Right ventricle myocardium superior (tissue), 1 donor: ENCODE results near the gene GRIA4. TPM values are rescaled to one million over a fixed set of nuclear protein-coding genes. Genes with fewer than 3 reads are reported as not detected.

Experiments used
- ATAC-seq: fragments of 200-7000 bp; cut with Tn5 transposase; one replicate; pipeline ENCODE4 v1.9.1; 2020; ENCODE audit warnings: mild to moderate bottlenecking; ENCODE audit not compliant: poor library complexity
- DNase-seq: peaks from one replicate; pipeline ENCODE4 v3.0.0-alpha.2; 2020
- intact Hi-C: fragments of 100-400 bp; cut with DNase I; formaldehyde crosslinking; loops from one replicate; pipeline ENCODE4 v1.11.2; 2022
- total RNA-seq: library from RNA; stranded (reverse); fragmentation: NEBNext Ultra II Directional; extraction: Animal tissue kit (Norgen Biotek cat#: 25700); gene quantifications from one replicate; pipeline ENCODE4 v1.2.1, GENCODE V29; 2021
- donor health status: DM: no; HTN: yes; CAD: no; lungs with severe emphysema.

Gene GRIA4
- total RNA-seq, 1 donor from 2014 or later, result not detected

DNA sequence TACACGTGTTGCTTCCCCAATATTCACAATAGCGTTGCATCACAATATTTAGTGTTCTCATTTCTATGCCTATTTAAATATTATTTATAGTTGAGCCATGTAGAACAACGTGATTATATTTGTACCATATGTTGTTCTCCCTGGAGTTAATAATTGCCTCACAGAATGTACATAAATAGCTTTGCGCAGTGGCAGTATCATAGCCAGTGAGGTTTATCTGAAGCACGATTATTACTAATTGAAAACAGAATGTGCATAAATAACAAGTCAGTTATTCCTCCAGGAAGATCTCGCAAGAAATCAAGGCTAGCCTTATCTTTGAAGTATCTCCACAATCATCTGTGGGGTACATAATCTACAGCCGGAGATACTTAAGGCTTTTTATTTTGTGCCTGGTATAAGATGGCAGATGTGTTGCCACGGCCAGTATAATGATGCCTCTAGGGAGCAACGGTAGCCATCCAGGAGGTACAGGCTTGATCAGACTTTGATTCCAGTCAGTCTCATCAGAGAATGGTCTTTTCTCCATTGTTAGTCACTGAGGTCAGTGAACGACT is 214.7 kb downstream of the GRIA4 start:
- intact Hi-C loops, result no loop called here
- no peak for ATAC-seq
- DNase-seq, result no peak

DNA sequence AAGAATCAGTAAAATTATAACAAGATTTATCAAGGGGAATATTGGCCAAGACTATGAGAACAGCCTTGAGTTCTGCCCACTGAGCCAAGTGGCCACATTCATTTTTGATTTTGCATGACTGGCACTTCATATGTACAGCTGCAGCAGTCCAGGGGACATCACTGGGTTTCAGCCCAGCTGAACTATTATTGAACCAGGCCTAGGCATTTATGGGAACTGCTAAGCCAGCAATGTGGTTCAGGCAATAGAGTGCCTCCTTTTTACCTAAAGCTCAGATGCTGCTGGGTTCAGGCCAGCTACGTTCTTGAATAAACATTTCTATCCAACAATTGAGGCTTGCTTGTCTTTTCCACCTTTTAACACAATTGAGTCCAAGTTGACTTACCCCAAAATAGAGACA is 215.3 kb downstream of the GRIA4 start:
- no peak for DNase-seq
- no peak for ATAC-seq
- intact Hi-C loops, result no loop called here

DNA sequence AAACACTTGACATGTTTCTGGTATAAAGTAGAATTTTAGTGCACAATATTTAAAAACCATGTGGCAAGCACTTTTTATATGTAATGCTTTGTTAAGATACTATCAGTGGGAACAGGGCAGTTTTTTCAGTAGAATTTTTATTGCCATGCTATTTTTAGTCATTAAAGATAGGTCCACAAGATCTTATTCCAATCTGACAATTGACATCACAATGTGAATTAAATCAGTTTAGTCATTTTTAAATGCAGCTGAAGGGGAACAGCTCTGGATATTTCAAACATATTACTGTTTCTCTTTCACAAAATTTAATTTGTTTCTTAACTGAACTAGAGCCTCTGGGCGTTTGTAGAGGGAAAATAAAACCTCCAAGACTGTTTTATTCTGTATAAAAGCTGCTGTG is 218.0 kb downstream of the GRIA4 start:
- no peak for DNase-seq
- no peak for ATAC-seq
- intact Hi-C loops, result no loop called here

DNA sequence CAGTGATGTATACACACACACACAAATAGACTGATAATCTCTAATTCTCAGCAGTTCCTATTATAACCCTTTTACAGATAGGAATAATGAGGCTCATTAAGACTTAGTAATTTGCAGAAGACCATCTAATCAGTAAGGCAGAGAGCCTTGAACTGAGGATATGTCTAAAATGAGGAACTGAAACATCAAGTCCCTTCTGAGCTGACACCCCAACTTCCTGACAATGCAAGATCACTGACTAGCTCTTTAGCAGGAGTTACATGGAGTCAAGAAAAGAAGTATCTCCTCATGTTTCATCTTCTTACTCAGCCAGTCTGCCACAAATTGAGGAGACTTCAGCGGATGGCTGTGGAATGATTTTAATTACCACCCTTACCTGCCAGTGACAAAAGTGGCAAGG is 219.2 kb downstream of the GRIA4 start:
- intact Hi-C loops, result no loop called here
- DNase-seq, result no peak
- no peak for ATAC-seq

DNA sequence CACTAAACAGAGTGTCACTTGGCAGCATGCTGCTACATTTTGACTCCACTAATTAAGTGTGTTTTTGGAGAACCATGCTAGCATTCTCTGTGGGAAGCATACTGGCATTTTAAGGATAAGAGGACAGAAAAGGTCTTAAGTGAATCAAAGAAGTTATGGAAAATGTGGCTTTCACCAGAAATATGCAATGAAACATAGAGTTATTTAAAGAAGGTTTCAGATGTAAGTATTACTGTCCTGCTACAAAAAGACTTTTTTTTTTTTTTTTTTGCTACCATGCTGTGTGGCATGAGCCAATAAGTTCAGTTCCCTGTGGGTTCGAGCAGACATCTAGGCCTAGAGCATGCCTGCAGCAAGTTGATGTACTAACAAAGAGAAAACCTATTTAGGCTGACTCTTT is 224.6 kb downstream of the GRIA4 start:
- intact Hi-C loops, result no loop called here
- DNase-seq (no peak), ATAC-seq (no peak)

DNA sequence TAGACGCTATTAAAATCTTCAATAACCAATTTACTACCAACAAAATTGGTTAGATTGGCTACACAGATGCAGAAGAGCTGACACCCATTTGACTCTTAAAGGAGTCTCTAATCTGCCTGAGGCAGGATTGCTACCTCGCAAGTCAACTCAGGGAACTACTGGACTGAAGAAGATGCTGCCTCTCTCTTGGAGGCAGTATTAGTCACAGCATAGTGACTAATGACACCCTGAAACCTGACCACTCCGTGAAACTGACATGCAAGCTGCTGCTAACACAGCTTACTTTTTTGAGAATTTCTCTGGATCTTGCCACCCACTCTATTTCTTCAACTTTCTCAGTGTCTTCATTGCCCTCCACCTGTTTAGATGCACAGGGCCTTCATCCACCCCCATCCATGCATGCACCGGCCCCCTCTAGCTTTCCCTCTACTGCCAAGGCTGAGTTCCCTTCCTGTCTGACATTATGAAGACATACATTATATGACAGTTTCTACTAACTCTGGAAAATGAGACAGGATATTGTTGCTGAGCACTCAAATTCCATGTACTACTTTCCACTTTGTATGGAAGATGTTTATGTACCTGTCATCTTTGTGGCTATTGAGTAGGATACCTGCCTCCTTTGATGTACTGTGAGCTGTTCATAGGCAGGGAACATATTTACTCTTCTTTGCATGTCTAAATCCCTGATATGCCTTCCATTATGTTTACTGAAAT is 229.0 kb downstream of the GRIA4 start:
- ATAC-seq, result no peak
- intact Hi-C loops, result no loop called here
- no peak for DNase-seq

DNA sequence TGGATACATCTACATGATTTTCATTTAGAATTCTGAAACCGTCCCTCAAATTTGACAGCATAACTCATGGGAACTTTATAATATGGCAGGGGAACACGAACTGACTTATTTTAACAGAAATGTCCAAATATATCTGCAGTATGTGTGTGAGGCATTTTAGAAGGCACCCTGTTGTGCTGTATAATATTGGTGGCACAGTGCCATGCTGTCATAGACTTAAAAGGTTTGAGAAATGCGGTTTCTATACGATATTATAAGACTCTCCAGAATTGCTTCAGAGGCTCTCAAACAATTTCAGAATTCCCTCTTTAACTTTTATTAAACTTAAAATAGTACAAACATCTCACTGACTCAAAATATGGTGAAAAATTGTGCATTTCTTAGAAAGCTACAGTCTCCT is 230.5 kb downstream of the GRIA4 start:
- no peak for ATAC-seq
- intact Hi-C loops, result no loop called here
- DNase-seq, result no peak

DNA sequence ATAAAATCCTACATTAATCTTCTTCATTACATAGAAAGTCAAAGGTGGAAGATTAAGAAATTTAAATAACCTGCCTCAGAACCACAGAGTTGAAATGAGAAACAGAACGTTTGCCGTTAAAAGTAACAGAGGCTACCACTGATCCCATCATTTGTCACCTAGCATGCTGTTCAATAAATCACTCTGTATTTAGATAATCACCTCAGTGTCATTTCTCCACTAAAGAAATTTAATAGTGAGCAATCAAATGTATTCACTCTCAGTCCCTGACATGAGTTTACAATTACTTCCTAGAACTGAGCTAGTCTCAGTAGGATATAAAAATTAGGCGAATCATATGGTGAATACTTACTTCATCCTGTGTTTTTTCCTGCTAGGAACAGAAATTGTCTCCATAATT is 242.5 kb downstream of the GRIA4 start:
- DNase-seq (no peak), ATAC-seq (no peak)
- intact Hi-C loops, result no loop called here

DNA sequence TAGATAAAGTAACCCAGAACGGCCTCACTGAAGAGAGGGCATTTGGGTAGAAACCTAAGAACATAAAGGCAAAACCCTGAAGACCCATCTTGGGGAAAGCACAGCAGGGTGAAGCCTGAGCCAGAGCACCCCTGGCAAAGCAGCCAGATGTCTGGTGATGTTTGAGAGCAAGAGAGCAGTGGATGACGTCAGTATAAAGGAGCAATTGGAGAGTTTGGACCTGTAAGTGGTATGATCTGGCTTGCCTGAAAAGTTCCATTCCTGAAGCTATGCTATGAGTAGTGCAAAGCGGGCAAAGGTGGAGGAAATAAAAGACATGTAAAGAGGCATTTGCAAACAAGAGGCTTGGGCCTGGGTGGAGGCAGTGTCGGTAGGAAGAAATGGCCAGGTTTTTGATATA is 244.4 kb downstream of the GRIA4 start:
- DNase-seq (no peak), ATAC-seq (no peak)
- intact Hi-C loops, result no loop called here

DNA sequence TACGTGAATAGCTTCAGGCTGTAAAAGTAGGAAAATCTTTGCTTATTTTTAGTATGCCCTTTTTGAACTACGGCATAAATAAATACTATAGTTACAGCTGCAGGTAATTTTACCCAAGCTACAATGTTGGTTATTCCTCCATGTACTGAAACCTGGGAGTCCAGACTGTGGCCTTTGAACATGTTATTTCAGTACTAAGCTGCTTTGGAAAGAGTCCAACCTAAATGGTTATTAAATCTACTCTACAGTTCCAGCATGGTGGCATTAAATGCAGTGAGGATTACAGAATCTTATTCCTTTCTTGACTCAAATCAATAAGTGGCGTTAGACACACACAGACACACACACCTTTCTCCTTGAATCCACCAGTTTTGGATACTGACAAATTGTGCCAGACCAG is 247.1 kb downstream of the GRIA4 start:
- DNase-seq, result no peak
- intact Hi-C loops, result no loop called here
- ATAC-seq, result no peak

DNA sequence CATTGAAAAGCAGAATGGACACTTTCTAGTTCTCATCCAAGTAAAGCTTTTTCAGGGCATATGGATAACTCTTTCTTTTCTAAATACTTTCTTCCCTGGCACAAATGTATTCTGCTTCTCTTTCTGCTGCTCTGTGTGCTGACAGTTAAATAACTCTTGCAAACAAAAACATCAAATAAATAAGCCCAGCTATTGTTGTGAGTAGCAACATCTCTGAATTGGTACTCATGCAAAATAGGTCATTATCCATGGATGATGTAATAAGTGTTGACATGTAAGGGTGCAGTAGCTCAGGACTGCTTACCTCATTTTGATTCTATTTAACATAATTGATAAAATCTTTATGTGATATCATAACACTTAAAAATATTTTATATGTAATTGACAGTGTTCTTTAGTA is 247.9 kb downstream of the GRIA4 start:
- intact Hi-C loops, result no loop called here
- no peak for DNase-seq
- ATAC-seq, result no peak

DNA sequence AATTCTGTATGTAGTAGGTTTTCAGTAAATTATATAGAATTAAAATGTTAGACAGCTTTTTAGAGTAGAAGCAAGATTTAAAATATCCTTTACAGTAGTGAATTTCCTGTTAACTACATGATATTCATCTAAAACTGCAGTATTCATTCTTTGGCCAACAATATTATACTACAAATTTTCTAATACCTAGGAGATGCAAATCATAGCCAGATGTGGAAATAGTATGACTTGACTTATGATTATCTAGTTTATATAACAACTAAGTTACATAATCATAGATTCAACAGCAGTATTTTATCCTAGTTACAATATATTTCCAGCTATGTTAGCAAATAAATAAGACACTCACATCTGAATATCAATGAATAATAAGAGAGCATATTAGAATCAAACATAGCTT is 249.0 kb downstream of the GRIA4 start:
- ATAC-seq (no peak), DNase-seq (no peak)
- intact Hi-C loops, result no loop called here

DNA sequence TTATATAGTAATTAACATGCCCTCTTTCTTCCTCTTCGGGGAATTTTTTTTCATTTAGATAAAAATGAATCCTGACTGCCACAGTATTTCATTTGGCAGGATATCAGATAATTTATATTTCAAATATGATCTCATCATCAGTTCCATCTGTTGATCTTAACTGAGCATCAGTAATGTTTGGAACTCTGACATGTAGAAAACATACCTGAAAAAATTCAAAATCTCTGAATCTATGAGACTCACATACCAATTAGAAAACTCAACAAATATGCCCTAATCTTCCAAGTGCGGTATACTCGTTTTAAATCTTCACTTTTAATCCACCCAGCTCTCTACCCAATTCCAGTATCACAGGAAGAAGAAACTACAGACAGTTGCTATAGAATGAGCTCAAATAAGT is 250.2 kb downstream of the GRIA4 start:
- ATAC-seq (no peak), DNase-seq (no peak)
- intact Hi-C loops, result no loop called here

DNA sequence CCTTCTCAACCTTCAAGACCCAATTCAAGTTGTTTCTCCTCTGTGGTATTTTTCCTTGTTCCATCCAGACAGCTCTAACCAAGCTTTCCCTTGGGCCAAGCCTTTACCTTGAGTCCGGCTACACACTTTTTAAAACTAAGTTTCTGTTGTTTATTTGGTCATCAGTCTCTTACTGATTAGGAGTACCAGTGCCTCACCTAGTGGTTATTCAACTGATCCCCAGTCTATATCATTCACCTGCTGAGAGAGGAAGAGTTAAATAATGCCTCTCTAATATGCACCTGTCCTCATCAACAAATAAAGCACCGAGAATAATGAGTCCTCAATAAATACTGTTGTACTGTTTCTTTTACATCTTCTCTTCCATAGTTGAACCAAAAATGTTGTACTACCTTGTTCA is 251.4 kb downstream of the GRIA4 start:
- DNase-seq, result no peak
- intact Hi-C loops, result no loop called here
- ATAC-seq, result no peak

DNA sequence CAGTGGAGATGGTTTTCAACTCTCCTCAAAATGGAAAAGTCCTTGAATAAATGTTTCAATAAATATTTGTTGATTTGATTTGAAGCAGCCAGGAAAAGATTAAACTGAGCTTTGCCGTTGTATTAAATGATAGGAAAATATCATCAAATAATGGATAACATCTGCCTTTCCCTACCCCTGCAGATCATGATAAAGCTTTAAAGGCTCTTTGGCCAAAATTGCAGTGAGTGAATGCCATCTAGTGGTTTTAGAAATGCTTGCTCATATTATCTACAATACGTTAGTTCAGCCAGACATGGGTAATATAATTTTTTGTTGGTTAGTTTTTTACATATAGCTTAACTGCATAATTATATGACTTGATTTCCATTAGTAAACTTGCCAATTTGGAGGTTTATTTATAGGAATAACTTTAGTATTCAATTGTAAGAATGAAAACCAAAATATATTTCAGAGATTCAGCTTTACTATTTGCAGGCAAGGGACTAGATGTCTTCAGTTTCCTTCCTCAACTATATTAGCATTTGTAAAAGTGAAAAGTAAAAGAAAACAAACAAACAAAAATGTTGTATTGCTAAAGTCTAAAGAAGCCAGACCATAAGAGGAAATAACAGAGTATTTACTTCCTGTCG is 253.0 kb downstream of the GRIA4 start:
- intact Hi-C loops, result no loop called here
- ATAC-seq (no peak), DNase-seq (no peak)

DNA sequence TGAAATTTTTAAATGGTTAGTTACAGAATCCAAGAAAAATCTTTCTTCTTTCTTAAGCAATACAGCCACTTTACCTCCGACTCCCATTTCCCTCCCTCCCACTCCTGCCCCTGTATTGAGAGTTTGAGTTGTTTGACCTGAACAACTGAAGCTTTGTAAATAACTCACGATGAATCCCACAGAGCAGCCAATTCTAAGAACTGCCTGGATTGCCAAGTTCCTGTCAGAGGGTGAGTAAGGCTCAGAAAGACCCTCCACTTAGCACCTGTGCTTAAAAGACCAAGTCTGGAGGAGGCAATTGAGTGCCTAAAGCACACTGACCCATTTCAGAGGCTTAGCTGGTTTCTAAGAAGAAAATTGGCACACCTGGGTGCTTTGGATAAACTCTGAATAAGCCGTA is 253.7 kb downstream of the GRIA4 start:
- intact Hi-C loops, result no loop called here
- ATAC-seq, result no peak

DNA sequence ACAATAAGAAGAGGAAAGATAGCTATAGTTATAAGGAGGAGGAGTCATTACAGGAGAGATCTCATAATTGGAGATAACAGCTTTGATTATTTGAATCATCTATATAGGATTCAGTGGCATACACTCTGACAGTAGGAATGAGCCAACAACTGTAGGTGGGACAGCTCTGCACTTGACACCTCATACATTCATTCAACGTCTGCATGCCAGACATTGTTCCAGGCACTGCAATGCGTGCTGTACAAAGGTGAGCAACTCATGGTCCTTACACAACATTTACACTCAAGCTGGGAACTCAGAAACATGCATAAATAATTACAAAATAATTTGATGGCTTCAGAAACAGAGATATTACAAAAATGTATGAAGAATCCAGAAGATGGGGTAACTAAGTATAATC is 257.9 kb downstream of the GRIA4 start:
- intact Hi-C loops, result no loop called here
- ATAC-seq, result no peak
- DNase-seq, result no peak

More for the DNA sequence above, 253.7 kb downstream of the GRIA4 start:
- no peak for DNase-seq

DNA sequence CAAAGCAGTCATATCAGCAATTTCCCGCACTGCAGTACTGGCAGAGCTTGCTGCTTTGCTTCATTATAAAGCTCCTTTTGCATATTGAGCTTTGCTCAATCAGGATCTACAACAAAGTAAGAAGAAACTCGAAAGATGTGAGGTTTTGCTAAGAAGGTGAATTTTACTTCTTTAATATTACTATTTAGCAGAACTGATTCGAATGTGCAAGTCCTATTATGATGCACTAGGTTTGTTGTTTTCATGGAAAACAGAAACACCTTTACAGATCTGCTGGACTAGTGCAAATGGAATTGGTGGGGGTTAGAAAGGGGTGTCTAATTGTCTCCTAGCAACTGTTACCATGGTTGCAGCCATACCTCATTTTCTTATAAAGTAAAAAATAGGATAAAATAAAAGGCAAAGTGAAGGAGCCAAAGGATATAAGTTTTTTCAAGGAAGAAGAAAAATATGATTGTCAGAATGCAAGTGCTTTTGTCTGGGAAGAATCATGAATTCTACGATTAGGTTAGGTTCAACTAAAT is 259.0 kb downstream of the GRIA4 start:
- DNase-seq (no peak), ATAC-seq (no peak)
- intact Hi-C loops, result no loop called here

DNA sequence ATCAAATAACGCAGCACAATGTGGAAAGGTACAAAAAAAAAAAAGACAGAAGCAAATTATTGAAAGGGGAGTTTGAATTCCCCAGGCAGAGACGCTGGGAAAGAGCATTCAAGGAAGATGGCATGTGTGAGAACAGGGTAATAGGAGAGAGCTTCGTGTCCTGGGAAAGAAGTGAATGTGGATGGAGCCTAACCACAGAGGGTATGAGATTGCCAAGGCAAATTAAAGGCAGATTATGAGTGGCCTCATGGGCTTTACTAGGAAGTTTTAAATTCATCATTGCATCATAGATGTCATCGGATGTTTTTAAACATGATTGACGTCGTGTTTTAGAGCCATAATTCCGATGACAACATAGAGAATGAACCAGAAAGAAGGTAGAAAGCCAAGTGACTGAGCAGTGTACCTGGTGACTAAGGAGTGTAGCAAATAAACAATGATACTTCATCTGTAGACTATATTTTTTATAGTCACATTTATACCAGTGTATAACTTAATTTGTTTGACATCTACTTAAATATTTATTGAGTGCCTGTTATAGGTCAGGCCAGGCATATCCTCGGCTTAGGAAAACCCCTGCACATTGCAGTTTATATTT is 260.7 kb downstream of the GRIA4 start:
- no peak for ATAC-seq
- no peak for DNase-seq
- intact Hi-C loops, result no loop called here

DNA sequence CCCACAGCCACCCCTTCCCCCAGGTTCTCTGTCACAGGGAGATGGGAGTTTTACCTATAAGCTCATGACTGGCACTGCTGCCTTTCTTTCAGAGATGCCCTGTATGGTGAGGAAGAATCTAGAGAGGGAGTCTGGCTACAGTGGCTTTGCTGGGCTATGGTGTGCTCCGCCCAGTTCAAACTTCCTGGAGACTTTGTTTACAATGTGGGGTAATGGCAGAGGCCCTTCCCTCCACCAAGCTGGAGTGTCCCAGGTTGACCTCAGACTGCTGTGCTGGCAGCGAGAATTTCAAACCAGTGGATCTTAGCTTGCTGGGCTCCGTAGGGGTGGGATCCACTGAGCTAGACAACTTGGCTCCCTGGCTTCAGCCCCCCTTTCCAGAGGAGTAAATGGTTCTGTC is 268.6 kb downstream of the GRIA4 start:
- intact Hi-C loops, result no loop called here
- ATAC-seq (no peak), DNase-seq (no peak)
